D341Med (cell line): Measurements from ENCODE around the gene TRMT112.
"Not testable (repeated sequence)": the region's sequence is repeated elsewhere in the genome, so short reads cannot be mapped to it uniquely, and the experiment has no call there.

Experiments used
- DNase-seq: peaks from one replicate; pipeline ENCODE4 v3.0.0; 2012; ENCODE audit warnings: low spot score

Gene TRMT112

GRCh38 chr11:64312947-64313346, 4.4 kb downstream of the TRMT112 start:
- DNase-seq = no peak

- not testable (repeated sequence) for DNase-seq
These were observed 9.6 kb downstream of the TRMT112 start for GRCh38 chr11:64307795-64308194.

DNA sequence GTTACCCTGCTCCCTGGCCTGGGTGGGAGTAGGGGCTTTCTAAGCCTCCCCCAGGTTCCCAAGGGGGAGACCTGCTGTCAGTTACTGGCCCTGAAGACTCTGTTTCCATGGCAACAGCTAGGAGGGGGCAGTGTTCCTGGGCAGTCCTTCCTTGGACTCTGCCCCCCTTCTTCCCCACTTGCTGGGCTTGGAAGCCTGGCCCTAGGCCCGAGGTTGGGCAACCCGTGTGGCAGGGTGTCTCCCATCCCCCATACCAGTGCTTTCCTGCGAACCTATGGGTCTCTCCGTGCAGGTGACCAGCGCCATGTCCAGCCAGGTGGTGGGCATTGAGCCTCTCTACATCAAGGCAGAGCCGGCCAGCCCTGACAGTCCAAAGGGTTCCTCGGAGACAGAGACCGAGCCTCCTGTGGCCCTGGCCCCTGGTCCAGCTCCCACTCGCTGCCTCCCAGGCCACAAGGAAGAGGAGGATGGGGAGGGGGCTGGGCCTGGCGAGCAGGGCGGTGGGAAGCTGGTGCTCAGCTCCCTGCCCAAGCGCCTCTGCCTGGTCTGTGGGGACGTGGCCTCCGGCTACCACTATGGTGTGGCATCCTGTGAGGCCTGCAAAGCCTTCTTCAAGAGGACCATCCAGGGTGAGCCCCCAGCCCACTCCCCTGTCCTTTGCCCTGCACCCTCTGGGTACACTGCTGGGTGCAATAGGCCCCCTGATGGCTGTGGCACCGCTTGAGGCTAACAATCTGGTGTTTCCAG, 10.3 kb downstream of the TRMT112 start:
- no peak for DNase-seq

GRCh38 chr11:64306563-64306875, 10.8 kb downstream of the TRMT112 start:
- DNase-seq = no peak

GRCh38 chr11:64305691-64306562, 11.4 kb downstream of the TRMT112 start:
- no peak for DNase-seq

DNA sequence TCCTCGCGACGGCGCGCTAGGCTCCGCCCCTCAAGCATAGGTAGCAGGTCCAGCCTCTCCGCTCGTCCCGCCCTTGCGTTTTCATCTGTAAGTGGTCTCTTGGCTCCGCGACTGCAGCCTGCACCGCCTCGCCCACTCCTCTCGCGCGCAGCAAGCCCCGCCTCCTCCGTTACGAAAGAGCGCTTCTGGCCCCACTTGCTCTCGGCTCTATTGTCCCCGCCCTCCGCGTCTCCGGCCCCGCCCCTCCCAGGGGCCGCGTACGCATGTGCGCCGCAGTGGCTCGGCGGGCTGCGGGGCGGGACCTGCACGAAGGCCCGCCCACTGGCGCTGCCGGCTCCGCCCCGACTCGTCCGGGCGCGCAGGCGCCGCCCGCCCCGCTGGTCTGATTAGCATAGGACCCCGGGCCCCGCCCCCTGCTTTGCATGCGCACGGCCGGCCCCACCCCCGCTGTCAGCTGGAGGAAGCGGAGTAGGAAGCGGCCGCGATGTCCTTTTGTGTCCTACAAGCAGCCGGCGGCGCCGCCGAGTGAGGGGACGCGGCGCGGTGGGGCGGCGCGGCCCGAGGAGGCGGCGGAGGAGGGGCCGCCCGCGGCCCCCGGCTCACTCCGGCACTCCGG, 12.2 kb downstream of the TRMT112 start, which contains the start of gene ESRRA:
TSS of gene ESRRA (plus strand) at position 450 of the 616 bp plus-strand sequence. CDS start 1,656 bp downstream, outside the sequence.
- peak; percentile 99 for DNase-seq

DNA sequence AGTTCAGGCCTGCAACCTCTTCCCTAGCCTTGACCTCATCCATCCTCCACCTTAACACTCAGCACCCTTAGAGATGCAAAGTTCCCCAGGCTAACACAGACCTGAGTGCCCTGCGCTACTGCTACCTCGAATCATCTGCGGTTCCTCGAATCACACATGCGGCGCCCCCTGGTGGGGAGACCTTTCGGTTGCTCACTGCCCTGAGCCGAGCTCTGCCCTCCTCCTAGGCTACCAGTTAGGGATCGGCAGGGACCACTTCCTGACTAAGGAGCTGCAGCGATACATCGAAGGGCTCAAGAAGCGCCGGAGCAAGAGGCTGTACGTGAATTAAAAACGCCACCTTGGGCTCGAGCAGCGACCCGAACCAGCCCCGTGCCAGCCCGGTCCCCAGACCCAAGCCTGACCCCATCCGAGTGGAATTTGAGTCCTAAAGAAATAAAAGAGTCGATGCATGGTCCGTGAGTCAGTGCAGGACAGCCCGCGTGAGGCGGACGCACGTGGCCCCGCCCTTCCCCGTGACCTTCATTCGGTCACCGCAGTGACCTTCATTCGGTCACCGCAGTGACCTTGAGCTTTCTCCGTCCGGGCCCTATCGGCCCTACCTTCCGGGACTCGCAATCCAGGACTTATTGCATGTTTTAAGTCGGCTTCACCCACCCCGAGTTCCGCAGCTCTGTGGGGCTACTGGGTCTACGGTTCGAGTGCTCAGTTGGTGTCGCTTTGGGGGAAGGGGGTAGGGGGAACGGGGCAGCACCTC, 12.9 kb downstream of the TRMT112 start:
- DNase-seq = peak; percentile 81

DNA sequence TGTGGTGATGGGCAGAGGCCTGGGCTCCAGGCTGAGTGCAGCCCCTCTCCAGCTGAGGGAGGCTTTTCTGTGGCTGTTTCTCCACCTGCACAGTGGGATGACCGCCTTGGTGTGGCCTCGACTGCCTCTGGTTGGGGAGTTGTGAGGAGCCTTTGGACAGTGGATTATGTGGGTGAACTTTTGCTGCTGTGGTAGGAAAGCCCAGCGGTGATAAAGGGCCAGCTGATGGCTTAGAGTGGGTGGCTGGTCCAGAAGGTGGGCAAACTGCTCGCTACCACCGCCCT, 13.4 kb downstream of the TRMT112 start:
- no peak for DNase-seq

GRCh38 chr11:64303109-64304031, 14.0 kb downstream of the TRMT112 start:
- DNase-seq = no peak

DNA sequence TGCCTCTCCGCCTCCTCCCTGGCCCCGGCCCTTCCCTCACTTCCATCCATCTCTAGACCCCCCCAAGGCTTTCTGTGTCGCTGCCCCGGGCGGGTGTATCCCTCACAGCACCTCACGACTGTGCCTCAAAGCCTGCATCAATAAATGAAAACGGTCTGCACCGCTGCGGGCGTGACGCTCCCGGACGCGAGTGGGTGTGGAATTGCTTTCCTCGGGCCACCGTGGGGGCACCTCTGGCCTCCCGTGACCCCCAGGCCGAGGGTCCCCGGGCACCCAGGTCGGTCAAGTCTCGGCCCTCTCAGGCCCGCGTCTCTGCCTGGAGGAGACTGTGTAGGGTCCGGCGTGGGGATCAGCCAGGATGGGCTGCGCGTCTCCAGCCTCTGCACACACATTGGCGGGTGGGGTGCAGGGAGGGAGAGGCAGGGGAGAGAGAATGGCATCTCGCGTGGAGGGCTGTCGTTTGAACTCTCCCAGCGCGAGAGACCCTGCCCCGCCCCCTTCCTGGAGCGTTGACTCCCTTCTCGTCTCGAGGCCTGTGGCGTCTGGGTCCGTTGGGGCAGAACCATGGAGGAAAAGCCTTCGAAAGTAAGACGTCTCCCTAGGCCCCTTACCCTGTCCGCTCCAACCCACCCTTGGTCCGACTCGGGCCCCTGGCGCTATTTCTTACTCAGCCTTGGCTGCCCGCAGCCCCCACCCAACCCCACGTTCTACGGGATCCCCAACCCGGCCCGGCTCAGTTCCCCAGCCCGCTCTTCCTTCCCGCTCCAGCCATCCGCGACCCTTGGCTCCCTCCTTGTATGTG, 17.3 kb downstream of the TRMT112 start, which contains the start of gene CATSPERZ:
TSS of gene CATSPERZ (plus strand) at position 512 of the 802 bp plus-strand sequence. CDS start at position 565, 53 bp downstream.
- DNase-seq = no peak

- no peak for DNase-seq
These were observed 18.2 kb downstream of the TRMT112 start for GRCh38 chr11:64298966-64299846.

GRCh38 chr11:64297699-64298358, 19.5 kb downstream of the TRMT112 start:
- DNase-seq = no peak

- no peak for DNase-seq
These were observed 20.3 kb downstream of the TRMT112 start for GRCh38 chr11:64296830-64297698.

- DNase-seq = no peak
These were observed 21.1 kb downstream of the TRMT112 start for GRCh38 chr11:64296236-64296635.

DNA sequence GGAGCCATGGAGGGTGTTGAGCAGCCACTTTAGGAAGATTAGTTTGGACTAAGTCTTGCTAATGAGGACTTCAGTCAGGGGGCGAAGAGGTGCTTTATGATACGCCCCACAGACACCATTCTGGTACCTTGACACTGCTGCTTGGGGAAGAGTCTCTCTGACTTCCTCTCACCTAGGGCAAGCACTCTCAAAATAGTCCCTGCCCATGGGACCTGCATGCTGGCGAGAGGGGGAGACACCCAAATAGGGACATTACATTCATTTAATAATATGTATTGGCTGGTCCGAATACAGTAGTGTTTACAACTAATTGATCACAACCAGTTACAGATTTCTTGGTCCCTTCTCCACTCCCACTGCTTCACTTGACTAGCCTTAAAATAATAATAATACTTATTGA, 21.6 kb downstream of the TRMT112 start:
- DNase-seq = no peak

- no peak for DNase-seq
These were observed 22.6 kb downstream of the TRMT112 start for GRCh38 chr11:64294774-64295173.

GRCh38 chr11:64292460-64293254, 24.7 kb downstream of the TRMT112 start:
- DNase-seq = no peak
